Lower leg skin (tissue), 3 donors: ENCODE measurements around the gene CALR3.

ENCODE experiments used
- POLR2A ChIP-seq, 2 donors: fragments of 450-650 bp; IDR thresholded peaks; one replicate each; pipeline ENCODE4 v1.6.1; 2016 to 2017; ENCODE audit warnings: antibody characterized with exemption in 2 of 2, mild to moderate bottlenecking in 1 of 2, moderate library complexity in 1 of 2
- TF ChIP-seq, protein P1 (sequence below), 3 donors: fragments of 450-650 bp; IDR thresholded peaks; one replicate each; pipeline ENCODE4 v1.5.1; 2016; ENCODE audit warnings: antibody characterized with exemption in 3 of 3, mild to moderate bottlenecking in 3 of 3, moderate library complexity in 2 of 3

DNA sequence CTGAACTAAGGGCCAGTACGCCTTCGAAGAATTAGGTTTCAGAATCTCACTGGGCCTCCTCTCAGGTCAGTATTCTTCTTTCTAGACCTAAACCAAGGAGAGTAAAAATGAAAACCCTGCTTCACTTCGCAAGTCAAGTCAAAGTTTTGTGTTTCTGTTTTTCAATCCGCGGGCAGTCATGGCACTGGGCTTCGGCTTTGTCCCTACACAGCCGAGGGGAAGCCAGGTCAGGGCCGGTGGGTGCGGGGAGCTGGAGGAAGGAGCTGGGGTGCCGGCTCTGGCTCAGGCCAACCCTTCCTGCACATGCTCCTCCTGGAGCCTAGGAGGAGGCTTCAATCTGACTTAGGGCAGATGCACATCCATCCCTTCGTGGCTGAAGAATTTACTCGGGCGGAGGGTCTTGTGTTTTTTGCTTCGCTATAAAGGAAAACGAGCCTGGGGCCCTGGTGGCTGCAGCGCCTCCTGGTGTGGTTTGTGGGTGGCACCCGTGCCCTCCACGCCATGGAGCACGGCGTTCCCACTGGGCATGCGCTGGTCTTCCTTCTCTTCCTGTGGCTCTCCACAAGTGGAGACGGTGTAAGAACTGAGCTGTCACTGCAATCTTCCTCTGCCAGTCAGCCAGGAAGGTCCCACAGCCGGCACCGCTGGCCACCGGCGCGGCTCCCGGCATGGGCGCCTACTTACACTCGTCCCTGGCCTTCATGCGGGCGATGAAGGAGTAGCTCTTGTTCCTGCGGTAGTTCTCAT is 22.7 kb upstream of the CALR3 start:
- TF ChIP-seq, protein P1, sequence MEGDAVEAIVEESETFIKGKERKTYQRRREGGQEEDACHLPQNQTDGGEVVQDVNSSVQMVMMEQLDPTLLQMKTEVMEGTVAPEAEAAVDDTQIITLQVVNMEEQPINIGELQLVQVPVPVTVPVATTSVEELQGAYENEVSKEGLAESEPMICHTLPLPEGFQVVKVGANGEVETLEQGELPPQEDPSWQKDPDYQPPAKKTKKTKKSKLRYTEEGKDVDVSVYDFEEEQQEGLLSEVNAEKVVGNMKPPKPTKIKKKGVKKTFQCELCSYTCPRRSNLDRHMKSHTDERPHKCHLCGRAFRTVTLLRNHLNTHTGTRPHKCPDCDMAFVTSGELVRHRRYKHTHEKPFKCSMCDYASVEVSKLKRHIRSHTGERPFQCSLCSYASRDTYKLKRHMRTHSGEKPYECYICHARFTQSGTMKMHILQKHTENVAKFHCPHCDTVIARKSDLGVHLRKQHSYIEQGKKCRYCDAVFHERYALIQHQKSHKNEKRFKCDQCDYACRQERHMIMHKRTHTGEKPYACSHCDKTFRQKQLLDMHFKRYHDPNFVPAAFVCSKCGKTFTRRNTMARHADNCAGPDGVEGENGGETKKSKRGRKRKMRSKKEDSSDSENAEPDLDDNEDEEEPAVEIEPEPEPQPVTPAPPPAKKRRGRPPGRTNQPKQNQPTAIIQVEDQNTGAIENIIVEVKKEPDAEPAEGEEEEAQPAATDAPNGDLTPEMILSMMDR (IDR thresholded peaks at IDR 0.05) = no peak
- no peak for TF ChIP-seq POLR2A (IDR thresholded peaks at IDR 0.05)
